ENCODE data around the gene GGT1.
"Not testable (repeated sequence)": the region's sequence is repeated elsewhere in the genome, so short reads cannot be mapped to it uniquely, and the experiment has no call there.

The GGT1 gene

DNA sequence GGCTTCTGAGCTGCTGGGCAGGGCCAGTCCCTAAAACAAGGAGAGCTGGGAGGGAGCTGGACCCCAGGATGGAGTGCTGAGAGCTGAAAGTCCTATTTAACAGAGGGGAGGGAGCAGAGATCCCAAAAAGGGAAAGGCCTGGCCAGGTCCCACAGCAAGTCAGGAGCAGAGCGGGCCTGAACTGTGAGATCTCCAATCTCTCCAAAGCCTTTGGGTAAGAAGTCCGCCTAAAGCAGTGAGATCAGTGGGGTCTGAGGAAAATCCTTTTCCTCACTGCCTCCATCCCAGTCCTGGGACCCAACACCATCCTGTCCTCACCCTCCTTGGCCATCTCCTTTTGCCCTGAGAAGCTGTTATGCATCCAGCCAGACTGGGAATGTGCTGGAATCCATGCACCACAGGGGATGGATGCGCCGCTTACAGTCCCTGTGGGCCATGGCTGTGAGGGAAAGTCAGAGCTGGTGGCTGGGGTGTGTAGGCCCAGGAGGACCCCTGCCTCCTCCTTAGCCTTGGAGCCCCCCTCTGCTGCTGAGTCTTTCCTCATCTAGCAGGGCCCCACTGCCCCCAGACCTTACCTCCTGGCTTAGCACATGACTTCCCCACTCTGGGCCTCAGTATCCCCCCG is 18.7 kb upstream of the GGT1 start:
- no peak for DNase-seq (ENCODE audit: low read depth)

DNA sequence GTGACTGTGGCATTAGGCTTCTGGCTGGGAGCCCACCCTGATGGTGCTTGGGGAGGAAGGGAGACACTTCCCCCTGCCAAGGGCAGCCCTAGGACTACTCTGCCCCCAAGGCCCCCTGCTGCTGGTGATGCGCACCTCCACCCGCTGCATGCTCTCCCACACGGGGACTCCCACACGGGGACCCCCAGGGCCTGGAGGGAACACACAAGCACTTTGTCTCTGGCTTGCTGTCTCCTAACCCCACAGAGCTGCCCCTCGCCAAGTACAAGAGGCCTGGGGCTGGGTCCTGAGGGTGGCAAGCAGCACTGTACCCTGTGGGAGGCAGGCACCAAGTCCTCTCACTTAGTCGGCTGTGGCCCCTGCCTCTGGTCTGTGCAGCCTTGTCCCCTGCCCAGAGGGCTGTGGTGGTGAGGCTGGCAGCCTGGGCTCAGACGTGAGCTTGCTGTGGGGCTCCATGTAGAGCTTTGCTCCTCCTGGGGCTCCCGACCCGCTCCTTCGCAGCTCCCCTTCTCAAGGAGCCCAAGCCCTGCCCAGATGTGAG is 18.1 kb upstream of the GGT1 start:
- DNase-seq (ENCODE audit: low read depth): no peak

DNA sequence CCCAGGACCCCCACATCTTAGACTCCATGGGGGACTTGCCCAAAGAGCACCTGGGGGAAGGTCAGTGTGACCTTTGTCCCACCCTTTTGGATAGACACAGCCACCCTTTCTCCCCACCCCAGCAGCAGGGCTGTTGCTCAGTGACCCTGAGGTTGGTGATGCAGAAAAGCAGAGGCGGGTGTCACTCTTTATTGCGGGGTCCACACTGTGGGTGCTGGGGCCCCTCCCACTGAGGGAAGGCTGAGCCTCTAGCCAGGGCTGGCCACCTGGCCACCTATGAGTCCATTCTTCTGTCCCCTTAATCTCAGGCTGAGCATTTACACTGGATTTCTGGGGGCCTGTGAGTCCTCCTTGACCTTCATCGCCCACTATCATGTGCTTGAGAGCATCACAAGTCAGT is 17.5 kb upstream of the GGT1 start:
- no peak for DNase-seq (ENCODE audit: low read depth)

DNA sequence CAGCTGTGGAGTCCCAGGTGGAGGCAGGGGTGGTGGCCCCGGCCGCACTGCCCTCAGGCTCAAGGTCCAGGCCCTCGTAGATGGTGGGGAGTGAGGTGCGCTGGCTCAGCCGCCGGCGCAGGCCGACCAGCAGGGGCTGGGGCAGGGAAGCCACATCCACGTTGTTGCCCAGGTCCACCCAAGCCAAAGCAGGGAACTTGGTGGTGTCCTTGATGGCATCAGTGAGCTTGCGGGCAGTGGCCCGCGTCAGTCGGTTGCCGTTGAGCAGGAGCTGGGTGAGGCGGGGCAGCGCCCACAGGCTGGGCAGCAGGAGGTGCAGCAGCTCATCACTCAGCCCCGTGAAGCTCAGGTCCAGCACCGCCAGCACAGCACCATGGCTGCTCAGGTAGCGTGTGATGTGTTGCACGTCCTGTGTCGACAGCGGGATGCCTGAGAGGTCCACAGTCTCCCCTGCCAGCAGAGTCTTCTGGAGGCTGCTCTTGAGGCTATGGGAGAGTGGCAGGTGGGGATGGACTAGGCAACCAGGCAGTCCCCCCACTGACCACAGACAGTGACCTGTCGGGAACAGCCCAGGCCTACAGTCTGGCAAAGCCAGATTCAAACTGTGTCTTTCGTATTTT is 17.0 kb upstream of the GGT1 start:
- DNase-seq (ENCODE audit: low read depth): no peak

DNA sequence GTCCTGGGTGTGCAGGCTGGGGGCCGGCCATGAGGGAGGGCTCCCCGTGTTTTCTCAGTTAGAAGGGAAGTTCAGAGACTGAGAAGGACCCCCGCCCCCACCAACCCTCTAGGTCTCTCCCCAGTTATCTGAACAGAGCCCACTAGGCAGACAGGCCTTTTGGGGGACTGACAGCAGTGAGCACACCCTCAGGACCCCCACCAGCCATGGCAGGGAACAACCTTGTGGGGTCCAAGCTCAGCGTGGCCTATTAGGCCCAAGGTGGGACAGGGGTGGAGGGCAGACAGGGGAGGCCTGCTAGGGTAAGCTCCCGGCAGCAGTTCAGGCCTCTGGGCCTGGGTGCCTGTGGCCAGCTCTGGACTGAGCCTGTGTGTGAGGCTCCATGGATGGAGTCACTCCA is 15.7 kb upstream of the GGT1 start:
- DNase-seq (ENCODE audit: low read depth): no peak

DNA sequence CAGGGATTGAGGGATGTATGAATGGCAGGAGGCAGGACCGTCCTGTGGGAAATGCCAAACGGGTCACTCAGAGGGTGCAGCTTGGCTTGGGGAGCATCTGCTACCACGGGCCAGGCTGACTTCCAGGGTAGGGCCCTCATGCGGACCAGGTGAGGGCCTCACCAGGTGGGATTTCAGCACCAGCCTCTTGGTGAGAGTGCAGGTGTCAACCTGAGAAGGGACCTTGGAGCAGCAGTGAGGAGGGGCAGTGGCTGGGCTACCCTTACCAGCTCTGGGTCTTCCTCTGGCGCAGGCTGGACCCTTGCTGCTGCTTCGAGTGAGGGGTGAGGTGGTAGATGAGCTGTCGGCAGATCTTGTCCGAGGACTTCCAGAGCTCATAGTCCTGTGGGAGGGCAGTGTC is 15.0 kb upstream of the GGT1 start:
- DNase-seq (ENCODE audit: low read depth): no peak

DNA sequence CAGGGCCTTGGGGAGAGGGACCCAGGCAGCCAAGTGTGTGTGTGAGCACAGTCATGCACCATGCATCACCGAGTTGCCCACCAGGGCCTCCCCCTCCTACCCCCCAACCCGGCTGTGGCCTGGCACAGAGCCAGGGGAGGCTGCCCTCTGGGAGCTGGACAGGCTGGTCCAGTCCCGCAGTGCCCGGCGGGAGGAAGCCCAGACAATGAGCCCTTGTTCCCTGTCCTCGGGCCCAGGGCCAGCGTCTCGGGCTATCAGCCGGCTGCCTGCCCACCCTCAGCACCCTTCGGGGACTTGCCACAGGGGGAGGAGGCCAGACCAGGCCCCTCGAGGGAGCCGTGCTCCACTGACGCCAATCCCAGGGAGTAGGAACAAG is 14.6 kb upstream of the GGT1 start:
- no peak for DNase-seq (ENCODE audit: low read depth)

DNA sequence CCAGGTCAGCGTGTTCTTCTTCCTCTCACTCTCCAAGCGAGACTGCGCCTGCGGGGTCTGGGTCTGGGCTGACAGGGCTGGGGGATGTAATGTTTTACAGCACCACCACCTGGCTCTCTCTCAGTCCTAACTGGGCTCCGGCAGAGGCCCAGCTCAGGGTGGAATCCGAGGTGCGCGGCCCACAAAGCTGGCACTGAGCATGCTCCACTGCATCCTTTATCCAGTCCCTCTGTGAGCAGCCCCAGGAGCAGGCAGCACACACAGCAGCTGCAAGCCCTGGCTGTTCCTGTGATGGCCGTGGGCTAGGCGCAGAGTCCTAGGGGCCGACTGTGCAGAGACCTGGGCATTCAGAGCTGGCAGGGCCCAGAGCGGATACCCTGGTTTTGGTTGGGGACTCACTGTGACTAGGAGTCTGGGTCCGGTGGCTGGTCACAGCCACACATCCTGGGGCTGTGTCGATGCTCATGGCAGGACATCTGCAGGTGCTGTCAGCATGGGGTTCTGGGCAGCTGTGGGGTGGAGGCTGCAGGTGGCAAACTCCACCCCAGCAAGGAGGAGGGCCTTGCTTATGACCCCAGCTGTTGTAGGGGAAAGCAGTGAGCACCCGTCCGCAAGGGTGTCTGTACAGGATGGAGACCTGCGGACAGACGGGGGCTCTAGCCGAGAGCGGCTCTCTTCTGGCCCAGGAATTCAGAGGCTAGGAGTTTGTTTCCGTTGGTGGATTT is 14.1 kb upstream of the GGT1 start:
- DNase-seq (ENCODE audit: low read depth): no peak

DNA sequence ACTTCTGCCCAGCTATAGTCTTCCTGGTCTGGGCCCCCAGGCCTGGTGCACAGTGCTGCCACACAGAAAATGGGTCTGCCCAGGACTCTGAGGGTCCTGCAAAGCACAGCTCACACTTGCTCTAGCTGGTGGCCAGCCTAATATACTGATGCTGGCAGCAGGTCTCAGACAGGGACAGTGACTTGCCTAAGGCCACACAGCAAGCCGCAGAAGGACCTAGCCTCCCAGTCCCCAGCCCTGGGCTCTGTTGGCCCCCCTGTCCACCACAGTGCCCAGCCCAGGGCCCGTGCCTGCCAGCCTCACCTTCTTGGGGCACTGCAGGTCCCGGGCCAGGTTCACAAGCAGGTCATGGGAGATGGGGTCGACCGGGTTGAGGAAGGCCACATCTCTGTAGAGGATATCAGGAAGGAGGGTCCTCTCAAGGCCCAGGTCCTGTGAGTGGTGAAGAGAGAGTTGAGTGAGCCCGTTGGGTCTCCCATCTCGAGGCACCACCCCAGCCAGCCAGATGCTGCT is 13.4 kb upstream of the GGT1 start:
- no peak for DNase-seq (ENCODE audit: low read depth)

DNA sequence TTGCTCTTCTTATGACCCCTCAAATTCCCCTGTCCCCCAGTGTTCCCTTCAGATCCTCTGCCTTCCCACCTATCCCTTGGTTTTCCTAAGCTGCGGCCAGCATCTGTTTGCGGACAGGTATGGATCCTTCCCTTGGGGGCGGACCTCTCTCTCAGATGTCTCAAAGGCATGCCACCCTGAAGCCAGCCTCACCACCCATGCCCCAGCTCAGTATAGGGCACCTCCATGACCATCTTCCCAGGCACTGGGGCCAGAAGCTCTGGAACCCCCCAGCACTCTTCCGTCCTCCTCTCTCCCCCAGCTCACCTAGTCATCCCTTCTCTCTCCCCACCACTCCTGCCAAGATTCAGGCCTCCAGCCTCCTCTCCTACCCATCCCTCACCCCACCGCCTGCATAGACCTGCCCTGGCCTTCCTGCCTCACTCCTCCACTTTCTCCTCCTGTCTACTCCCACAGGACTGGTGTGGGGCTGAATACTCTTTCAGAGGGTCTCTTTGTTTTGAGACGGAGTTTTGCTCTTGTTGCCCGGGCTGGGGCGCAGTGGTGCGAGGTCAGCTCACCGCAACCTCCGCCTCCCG is 12.3 kb upstream of the GGT1 start:
- DNase-seq (ENCODE audit: low read depth): no peak

DNA sequence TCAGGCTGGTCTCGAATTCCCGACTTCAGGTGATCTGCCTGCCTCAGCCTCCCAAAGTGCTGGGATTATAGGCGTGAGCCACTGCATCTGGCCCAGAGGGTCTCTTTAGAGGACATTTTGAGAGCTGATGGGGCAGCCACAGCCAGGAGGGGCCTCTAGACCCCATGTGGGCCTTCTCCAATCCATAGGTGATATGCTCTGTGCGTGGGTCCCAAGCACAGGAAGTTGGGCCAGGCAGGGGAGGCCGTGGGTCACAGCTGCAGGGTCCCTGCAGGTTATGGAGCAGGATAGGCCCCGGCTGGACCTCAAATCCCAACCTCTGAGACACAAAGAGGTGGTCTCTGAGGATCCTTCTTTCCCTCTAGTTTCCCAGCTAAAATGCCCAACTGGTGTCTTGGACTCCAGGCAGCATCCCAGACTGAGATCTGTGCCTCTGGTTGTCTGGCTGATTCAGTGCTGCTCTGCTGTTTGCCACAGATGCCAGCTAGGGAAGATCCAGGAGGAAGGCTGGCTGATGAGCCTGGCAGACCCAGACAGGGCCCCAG is 11.6 kb upstream of the GGT1 start:
- no peak for DNase-seq (ENCODE audit: low read depth)

DNA sequence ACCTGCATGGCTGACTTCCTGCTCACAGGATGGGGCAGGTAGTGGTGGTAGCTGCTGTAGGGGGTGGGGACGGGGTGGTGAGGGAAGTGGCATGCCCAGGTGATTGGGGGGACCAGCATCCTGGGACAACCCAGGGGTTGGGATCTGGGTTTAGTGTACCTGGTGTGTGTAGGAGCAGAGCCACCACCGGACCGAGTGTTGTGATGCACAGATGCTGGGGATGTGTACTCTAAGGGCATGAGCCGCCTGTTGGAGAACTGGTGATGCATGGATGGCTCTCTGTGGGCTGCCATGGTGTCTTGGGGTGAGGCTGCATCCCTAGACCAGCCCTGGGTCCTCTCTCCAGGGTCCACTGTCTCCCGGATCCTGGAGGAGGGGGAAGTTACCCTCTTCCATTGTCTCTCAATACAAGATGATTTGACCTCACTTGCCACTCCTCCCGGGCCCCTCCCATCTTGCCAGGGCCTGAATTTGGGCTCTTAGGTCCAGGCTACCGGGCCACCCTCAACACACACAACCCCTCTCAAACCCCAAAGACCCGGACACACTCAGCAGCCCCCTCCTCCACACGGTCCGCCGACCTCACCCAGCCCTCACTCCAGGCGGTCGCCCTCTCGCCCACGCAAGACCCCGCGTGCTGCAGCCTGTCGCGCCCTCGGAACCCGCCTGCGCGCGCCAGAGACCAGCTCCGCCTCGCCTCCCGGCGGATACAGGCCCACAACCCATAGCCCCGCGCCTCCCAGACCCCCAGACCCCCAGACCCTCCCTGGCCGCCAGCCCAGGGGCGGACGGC is 10.7 kb upstream of the GGT1 start:
- DNase-seq (ENCODE audit: low read depth): no peak

DNA sequence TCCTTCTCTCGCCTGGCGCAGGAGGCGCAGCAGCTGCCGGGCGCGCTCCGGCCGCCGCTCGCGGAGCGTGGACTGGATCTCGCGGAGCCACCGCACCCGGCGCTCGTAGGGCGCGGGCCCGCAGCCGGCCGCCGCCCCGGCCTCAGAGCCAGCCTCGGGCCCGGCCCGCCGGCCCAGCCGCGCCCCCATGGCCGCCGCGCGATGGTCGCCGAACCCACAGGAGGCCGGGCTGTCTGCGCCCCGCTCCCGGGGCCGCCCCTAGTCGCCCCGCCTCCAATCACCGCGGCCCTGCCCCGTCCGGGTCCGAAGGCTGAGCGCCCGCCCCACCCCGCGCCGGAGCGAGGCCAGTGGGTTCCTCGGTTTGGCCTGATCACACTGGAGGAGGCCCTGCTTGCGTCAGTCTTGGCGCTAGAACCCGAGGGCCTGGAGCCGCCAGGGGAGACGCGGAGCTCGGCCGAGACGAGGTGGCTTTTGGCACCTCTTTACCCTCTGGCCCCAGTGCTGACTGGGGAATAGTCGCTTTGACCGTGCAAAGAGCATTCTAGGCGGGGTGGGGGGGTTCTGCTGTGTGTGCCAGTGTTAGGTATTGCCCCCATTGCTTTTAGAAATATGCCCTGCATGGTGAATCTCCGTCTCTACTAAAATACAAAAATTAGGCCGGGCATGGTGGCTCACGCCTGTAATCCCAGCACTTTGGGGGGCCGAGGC is 10.0 kb upstream of the GGT1 start, which contains the start of gene LRRC75B:
Gene LRRC75B, minus strand, starts transcription at position 223 of the 708 bp plus-strand sequence. Its CDS starts 34 bp downstream, at position 189.
- no peak for DNase-seq (ENCODE audit: low read depth)

DNA sequence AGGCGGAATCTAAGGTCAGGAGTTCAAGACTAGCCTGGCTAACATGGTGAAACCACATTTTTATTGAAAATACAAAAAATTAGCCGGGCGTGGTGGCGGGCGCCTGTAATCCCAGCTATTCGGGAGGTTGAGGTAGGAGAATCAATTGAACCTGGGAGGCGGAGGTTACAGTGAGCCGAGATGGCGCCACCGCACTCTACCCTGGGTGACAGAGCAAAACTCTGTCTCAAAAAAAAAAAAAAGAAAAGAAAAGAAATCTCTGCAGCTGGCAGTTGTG is 9.5 kb upstream of the GGT1 start:
- not testable (repeated sequence) for DNase-seq (ENCODE audit: low read depth)

DNA sequence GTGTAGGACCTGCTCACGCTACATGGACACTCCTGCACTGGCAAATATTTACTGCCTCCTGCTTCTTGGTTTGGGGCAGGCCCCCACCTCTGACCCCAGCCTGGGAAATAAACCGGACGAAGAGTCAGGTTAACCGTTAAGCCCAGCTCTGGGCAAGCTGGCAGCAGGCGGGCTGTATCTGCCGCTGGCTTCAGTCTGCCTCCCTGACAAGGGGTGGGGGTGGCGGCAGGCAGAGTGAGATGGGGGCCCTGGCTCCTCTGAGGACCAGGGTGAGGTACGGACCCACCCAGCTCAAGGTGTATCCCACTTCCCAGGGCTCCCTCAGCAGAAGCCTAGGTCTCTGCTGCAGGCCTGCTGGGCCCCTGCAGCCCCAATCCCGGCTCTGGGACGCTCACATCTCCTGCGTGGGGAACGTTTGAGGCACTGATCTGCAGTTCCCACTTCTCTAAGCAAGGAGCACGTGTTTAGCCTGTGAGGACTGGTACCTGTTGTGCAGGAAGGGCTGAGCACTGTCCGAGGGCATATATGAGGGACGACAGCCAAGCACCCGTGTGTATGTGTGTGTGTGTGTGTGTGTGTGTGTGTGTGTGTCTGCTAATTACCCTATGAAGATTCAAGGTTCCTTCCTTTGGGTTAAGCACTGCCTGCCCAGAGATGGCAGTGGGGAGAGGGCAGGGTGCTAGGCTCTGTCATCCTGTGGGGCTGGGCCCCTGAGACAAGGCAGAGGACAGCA is 9.0 kb upstream of the GGT1 start:
- DNase-seq (ENCODE audit: low read depth): no peak

DNA sequence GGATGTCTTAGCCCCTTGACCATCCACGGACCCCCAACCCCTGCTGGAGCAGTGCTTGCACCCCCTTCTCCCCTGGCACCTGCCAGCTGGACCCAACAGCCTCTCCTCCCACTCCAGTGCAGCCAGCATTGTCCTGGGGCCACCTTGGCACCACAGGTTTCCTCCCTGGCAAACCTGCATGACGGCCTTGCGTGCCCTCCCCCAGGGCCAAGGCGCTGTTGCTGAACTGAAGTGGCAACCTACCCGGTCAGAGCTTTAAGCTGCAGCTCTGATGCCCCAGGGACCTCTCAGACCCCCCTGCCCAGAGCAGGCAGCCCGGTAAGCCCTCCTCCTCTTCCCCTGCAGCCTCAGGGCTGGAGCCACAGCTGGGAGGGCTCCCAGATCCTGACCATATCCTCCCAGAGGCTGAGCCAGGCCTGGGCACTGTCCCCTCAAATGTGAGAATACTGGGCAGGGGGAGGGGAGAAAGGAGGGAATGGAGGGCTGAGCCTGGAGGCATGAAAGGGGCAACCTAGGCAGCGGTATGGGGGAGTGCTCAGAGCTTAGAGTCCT is 8.3 kb upstream of the GGT1 start:
- DNase-seq (ENCODE audit: low read depth): no peak

DNA sequence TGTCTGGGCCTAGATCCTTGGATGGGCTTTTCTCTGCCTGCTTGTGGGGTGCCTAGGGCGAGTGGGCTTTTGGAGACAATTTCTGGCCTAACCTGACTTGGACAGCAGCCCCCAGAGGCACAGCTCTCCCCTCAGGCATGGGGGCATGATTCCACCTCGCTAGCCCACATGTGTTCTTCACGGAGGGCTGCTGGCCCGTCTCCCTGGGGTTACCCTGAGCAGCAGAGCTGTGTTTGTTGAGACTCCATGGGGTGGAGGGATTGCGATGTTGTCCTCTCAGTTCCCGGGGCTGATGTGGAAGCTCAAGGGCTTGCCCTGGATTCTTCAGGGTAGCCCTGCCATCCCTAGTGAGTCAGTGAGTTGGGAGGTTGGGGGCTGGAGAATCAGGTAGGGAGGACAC is 7.8 kb upstream of the GGT1 start:
- DNase-seq (ENCODE audit: low read depth): no peak

DNA sequence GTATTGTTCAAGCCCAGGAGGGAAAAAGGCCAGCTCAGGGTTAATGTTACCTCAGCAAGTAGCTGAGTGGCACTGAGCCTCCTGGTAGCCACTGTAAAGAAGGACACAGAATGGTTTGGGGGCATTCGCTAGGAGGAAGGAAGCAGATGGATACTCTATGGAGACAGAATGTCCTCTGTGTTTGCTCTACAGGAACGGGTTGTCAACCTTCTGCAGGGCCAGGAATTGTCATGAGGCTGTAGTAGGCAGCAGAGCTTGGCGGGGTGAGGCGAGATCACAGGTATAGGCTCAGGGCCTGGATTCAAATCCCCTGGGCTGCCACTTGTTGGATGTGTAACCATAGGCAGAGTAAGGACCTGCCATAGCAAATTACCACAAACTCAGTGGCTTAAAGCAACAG is 7.1 kb upstream of the GGT1 start:
- no peak for DNase-seq (ENCODE audit: low read depth)

DNA sequence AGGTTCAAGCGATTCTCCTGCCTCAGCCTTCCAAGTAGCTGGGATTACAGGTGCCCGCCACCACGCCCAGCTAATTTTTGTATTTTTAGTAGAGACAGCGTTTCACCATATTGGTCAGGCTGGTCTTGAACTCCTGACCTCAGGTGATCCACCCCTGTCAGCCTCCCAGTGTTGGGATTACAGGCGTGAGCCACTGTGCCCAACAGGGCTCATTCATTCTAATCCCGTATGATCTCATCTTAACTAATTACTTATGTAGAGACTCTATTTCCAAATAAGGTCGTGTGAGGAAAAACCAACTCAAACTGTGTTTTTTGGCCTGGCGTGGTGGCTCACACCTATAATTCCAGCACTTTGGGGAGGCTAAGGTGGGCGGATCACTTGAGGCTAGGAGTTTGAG is 5.9 kb upstream of the GGT1 start:
- DNase-seq (ENCODE audit: low read depth): not testable (repeated sequence)

DNA sequence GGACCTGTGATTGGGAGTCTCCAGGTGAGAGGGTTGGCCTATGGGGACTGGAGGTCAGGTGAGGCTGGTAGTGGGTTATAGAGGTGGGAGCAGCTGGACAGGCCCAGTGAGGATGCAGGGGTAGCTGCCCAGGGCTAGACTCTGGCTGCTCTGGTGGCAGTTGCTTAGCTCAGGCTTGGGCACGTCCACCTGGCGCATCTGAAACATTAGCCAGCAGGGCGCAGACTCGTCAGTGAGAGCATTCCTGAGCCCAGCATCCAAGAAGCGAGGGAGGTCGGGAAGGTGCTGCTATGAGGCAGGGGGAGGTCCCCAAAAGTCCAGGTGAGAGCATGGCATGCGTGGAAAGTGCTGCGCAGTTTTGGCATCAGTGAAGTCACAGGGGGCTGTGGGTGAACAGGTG is 3.5 kb upstream of the GGT1 start:
- no peak for DNase-seq (ENCODE audit: low read depth)
